HepG2 (cell line): Measurements from ENCODE around the gene SEC63. TPM values are rescaled to one million over a fixed set of nuclear protein-coding genes. Genes with fewer than 3 reads are reported as not detected.
A peak's percentile ranks its signal among the peaks of the same experiment; 100 is the strongest.

Source experiments
- ATAC-seq: fragments of 200-7000 bp; cut with Tn5 transposase; 3 replicates; pipeline ENCODE4 v1.9.1; 2020; ENCODE audit warnings: mild to moderate bottlenecking, moderate library complexity
- BruUV-seq: library from RNA; stranded (reverse); fragments of 400-500 nt; replicated peaks from 2 replicates; lab custom pipeline; 2021; lab: Mats Ljungman, UMichigan
- CTCF ChIA-PET: fragments of 300-600 bp; formaldehyde crosslinking; extraction: SDS; loops from one replicate; lab custom pipeline; 2021; ENCODE audit warnings: low total read pairs, inconsistent platforms, low intra/inter-chr PET ratio; lab: Yijun Ruan, JAX
- POLR2A ChIA-PET: fragments of 350-600 bp; sonication (Branson Sonifier 250); formaldehyde crosslinking; loops from one replicate; lab custom pipeline; 2020; ENCODE audit warnings: antibody characterized with exemption, inconsistent platforms; lab: Yijun Ruan, JAX
- DNase-seq: peaks from one replicate; pipeline ENCODE4 v3.0.0-alpha.2; 2015; ENCODE audit warnings: low spot score
- FAIRE-seq: peaks from 3 replicates; lab custom pipeline; 2011; peaks lifted over from hg19 to GRCh38; lab: Jason Lieb, UNC
- H2AFZ ChIP-seq: one replicate; pipeline ENCODE4 v1.6.1; 2011; ENCODE audit warnings: low read length, inconsistent platforms
- H3K27ac ChIP-seq: fragments of 300-600 bp; 3 replicates; pipeline ENCODE4 v1.8.0; 2011; ENCODE audit warnings: mixed run types, mild to moderate bottlenecking, mixed read lengths, low read length, inconsistent platforms; ENCODE audit not compliant: insufficient read depth; ENCODE audit errors: extremely low read length
- H3K27me3 ChIP-seq, 2 experiments: fragments of 200-600 bp in 1 of 2; 2 replicates in 1 of 2; 3 replicates in 1 of 2; pipeline versions ENCODE4 v1.6.0 to v1.8.0; 2011; ENCODE audit warnings: low read length in 2 of 2, mild to moderate bottlenecking in 2 of 2, moderate library complexity in 2 of 2, inconsistent platforms in 1 of 2; ENCODE audit not compliant: insufficient read depth in 2 of 2, control insufficient read depth in 1 of 2
- H3K36me3 ChIP-seq, 2 experiments: fragments of 200-600 bp in 1 of 2; replicated peaks in 1 of 2; 2 replicates in 1 of 2; 3 replicates in 1 of 2; pipeline versions ENCODE4 v1.5.1 to v1.8.0; 2011; ENCODE audit warnings: low read length in 2 of 2, inconsistent platforms in 1 of 2; ENCODE audit not compliant: insufficient read depth in 2 of 2, control insufficient read depth in 1 of 2
- H3K4me1 ChIP-seq: 2 replicates; pipeline ENCODE4 v1.5.1; 2012; ENCODE audit warnings: low read length, inconsistent platforms; ENCODE audit not compliant: insufficient read depth
- H3K4me2 ChIP-seq: 2 replicates; pipeline ENCODE4 v1.6.0; 2011; ENCODE audit warnings: low read depth, low read length, inconsistent platforms
- H3K4me3 ChIP-seq, 3 experiments: fragments of 200-600 bp in 1 of 3; sonication (generic), shearing (Covaris generic) in 1 of 3; replicated peaks in 1 of 3; 2 replicates each; pipeline ENCODE4 v1.5.1; 2011 to 2016; ENCODE audit warnings: low read length in 3 of 3, inconsistent platforms in 2 of 3, low read depth in 2 of 3, mild to moderate bottlenecking in 2 of 3, control low read depth in 1 of 3, mixed read lengths in 1 of 3; ENCODE audit not compliant: insufficient read depth in 1 of 3
- H3K79me2 ChIP-seq: one replicate; pipeline ENCODE4 v1.6.1; 2011; ENCODE audit warnings: low read length, inconsistent platforms; ENCODE audit not compliant: insufficient read depth
- H3K9ac ChIP-seq: 2 replicates; pipeline ENCODE4 v1.6.0; 2011; ENCODE audit warnings: mild to moderate bottlenecking, low read depth, low read length, inconsistent platforms; ENCODE audit not compliant: insufficient read depth
- H3K9me3 ChIP-seq: 2 replicates; pipeline ENCODE4 v1.5.1; 2012; ENCODE audit warnings: mild to moderate bottlenecking, low read length
- H4K20me1 ChIP-seq: 2 replicates; pipeline ENCODE4 v1.6.0; 2011; ENCODE audit warnings: inconsistent platforms, mild to moderate bottlenecking, low read length, moderate library complexity; ENCODE audit not compliant: insufficient read depth
- CBX2 ChIP-seq, 2 experiments: fragments of 200-600 bp in 1 of 2; sonication (generic); formaldehyde crosslinking in 1 of 2; IDR thresholded peaks; 2 replicates each; pipeline versions ENCODE4 v1.7.0 to v1.8.1; 2018 to 2022; ENCODE audit warnings: low read depth in 2 of 2, low read length in 1 of 2, mild to moderate bottlenecking in 1 of 2, missing genetic modification reagents in 1 of 2
- JUND ChIP-seq: sonication (generic); formaldehyde crosslinking; IDR thresholded peaks from 2 replicates; pipeline ENCODE4 v1.8.0; 2022; ENCODE audit warnings: mild to moderate bottlenecking, missing genetic modification reagents
- KDM6A ChIP-seq: IDR thresholded peaks from 2 replicates; pipeline ENCODE4 v1.6.1; 2016; ENCODE audit warnings: low read depth
- RNF2 ChIP-seq: fragments of 450-650 bp; conservative IDR thresholded peaks from 2 replicates; pipeline ENCODE4 v1.6.1; 2016; ENCODE audit warnings: low read depth
- ZNF101 ChIP-seq: sonication (generic); formaldehyde crosslinking; IDR thresholded peaks from 2 replicates; pipeline ENCODE4 v1.4.0; 2020; ENCODE audit warnings: mild to moderate bottlenecking, low read depth, missing genetic modification reagents, borderline replicate concordance
- ZNF274 ChIP-seq: sonication (generic); formaldehyde crosslinking; IDR thresholded peaks from 2 replicates; pipeline ENCODE4 v1.5.1; 2020; ENCODE audit warnings: mild to moderate bottlenecking, missing genetic modification reagents
- WGBS: methylation state at CpG from one replicate; pipeline ENCODE4 v1.1.6; 2017; ENCODE audit warnings: low lambda C conversion rate; 5-methylcytosine and 5-hydroxymethylcytosine counted together
- in situ Hi-C: cut with HindIII; loops from 2 replicates; pipeline ENCODE4 v1.10.0; 2017; ENCODE audit warnings: low pct_unique_long_range_greater_than_20kb; ENCODE audit not compliant: extremely low pct_ligation_motif_present
- intact Hi-C: fragments of 100-400 bp; cut with micrococcal nuclease; formaldehyde crosslinking; loops from one replicate; pipeline ENCODE4 v1.10.0; 2022; ENCODE audit not compliant: unreplicated experiment
- polyA plus RNA-seq, 8 experiments: library from polyadenylated mRNA; depleted of rRNA in 3 of 8; stranded (reverse) in 7 of 8; unstranded in 1 of 8; fragments of >200 nt; fragmentation: Illumina TruSeq in 4 of 8; extraction: Trizol in 4 of 8; gene quantifications; 2 replicates each; pipeline versions ENCODE4 v1.2.1 to v1.2.3, GENCODE V29; 2011 to 2016; ENCODE audit warnings: low read depth in 4 of 8, missing spikeins in 1 of 8, mixed read lengths in 1 of 8; ENCODE audit not compliant: insufficient read depth in 1 of 8
- total RNA-seq, 5 experiments: library from RNA; depleted of rRNA; stranded (reverse); fragments of >200 nt; fragmentation: Illumina TruSeq; extraction: Trizol; gene quantifications; 2 replicates each; pipeline ENCODE4 v1.2.3, GENCODE V29; 2016; ENCODE audit warnings: low read depth in 1 of 5
- TF ChIP-seq, protein P1 (sequence below): sonication (generic); formaldehyde crosslinking; IDR thresholded peaks from 2 replicates; pipeline ENCODE4 v1.5.1; 2020; ENCODE audit warnings: missing genetic modification reagents, mild to moderate bottlenecking, borderline replicate concordance
- TF ChIP-seq, protein P2 (sequence below): IDR thresholded peaks from 2 replicates; pipeline ENCODE4 v1.6.1; 2016; ENCODE audit warnings: low read depth

SEC63 gene
- total and polyA plus RNA-seq, 2 of the 13 experiments (the other 11 are each of a cell fraction or from before 2014, with no cell fraction given), result 20.2 to 45.9 TPM

DNA sequence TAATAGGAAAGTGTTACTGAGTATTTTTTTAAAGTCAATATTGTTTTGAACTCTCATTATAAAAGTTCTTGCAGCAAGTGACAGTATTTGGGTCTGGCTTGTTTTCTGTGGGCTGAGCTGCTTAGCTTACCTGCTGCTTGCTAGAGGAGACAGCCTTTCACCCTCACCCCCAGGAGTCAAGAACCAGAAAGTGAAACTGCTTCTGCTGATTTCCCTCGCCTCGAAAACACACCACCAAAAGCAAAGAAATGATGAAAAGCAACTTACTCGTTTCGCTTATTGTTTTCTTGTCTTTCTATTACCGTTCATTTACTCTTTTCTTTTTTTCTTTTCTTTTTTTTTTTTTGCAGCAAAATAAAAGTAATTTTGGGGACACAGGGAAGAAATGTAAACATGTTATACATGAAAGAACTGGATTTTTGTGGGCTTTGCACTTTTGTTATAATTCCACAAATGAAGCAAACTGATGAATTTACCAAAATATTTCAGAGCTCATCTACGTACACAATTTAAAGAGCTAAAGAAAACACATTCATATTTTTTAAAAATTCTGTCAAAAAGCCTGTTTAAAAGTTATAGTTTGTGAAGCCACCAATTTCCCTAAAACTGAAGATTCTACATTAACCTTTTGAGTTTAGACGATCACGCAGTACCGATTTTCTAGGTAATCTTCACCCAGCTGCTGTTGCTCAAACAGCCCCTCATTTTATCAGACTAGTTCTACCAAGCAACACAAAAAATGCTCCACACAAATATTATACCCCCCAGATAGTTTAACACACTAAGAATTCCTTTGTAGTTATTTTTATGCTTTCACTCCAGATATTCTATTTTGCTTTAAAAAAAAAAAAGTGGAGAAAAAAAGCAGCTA, 135.6 kb downstream of the SEC63 start:
- CTCF ChIA-PET, result no interaction called here
- Histone ChIP-seq H3K79me2 (no peaks in the 10 kb centered on the region), H3K36me3 (no peaks in the 10 kb centered on the region), H3K4me1 (peaks cover 58% of the 10 kb centered on the region), H3K27ac (no peak overlapping the region), H2AFZ (no peak overlapping the region), H4K20me1 (no peaks in the 10 kb centered on the region), H3K4me2 (peak overlapping the region; percentile 24; the same call in 1 of the 2 replicates), H3K4me3 (peak overlapping the region in 1 of 3 experiments; percentile 28; a peak in 2 of 6 replicates)
- in situ Hi-C loops, result no loop called here
- DNase-seq (no peak), ATAC-seq (no peak)
- TF ChIP-seq KDM6A (CRISPR knock-in tag), result no peak
- no peak for TF ChIP-seq ZNF274 (CRISPR knock-in tag)
- peak; percentile 97 for TF ChIP-seq CBX2 (IDR thresholded peaks at IDR 0.05; ENCODE audit: low read depth, low read length)
- TF ChIP-seq CBX2 (CRISPR knock-in tag; IDR thresholded peaks at IDR 0.05; ENCODE audit: low read depth), result peak; percentile 20; the same call in 1 of the 2 replicates
- TF ChIP-seq RNF2, result peak; percentile 63; the same call in 1 of the 2 replicates
- TF ChIP-seq JUND, result no peak
- TF ChIP-seq ZNF101 (CRISPR knock-in tag), result no peak
- TF ChIP-seq, all 625 proteins: peak for 2
- H3K9ac ChIP-seq, result no peak overlapping the region
- H3K9me3 ChIP-seq, result no peaks in the 10 kb centered on the region
- H3K27me3 ChIP-seq, result peaks cover 3 to 55% of the 10 kb centered on the region in 2 experiments
- POLR2A ChIA-PET, result interaction anchor here (1.4 kb wide), 1 partner anchor 26 kb away, joined by 4 read pairs; no protein-coding TSS in a partner anchor
- no peak for FAIRE-seq
- WGBS, result 5% methylated on average over 9 of the region's 9 CpGs
- intact Hi-C loops, result no loop called here
- no TSS peak for BruUV-seq

DNA sequence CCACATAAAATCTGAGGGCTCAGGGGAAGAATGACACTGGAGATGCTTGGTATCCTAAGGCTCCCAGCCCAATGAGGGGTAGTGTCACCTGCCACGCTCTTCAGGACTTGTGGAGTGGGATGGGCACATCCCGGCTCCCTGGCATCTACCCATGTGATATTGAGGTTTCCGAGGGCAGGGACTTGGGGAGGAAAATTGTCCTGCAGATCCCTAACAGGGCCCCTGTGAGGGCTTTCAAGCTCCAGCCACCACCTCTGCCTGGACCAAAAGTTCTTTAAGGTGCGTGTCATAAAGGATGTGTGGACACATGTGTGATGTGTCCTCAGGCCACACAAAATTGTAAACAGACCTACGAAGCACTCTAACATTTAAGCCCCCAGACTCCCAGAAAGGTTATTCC, 136.4 kb downstream of the SEC63 start:
- CTCF ChIA-PET, result no interaction called here
- peaks cover 3 to 55% of the 10 kb centered on the region in 2 experiments for H3K27me3 ChIP-seq
- 28% methylated on average over 4 of the region's 5 CpGs for WGBS
- H3K9me3 ChIP-seq, result no peaks in the 10 kb centered on the region
- no peak overlapping the region for H3K4me2 ChIP-seq
- no peak overlapping the region for H3K9ac ChIP-seq
- H3K4me1 ChIP-seq, result peaks cover 67% of the 10 kb centered on the region
- no peaks in the 10 kb centered on the region for H3K79me2 ChIP-seq
- in situ Hi-C loops, result no loop called here
- no peak for DNase-seq
- TF ChIP-seq, protein P1, sequence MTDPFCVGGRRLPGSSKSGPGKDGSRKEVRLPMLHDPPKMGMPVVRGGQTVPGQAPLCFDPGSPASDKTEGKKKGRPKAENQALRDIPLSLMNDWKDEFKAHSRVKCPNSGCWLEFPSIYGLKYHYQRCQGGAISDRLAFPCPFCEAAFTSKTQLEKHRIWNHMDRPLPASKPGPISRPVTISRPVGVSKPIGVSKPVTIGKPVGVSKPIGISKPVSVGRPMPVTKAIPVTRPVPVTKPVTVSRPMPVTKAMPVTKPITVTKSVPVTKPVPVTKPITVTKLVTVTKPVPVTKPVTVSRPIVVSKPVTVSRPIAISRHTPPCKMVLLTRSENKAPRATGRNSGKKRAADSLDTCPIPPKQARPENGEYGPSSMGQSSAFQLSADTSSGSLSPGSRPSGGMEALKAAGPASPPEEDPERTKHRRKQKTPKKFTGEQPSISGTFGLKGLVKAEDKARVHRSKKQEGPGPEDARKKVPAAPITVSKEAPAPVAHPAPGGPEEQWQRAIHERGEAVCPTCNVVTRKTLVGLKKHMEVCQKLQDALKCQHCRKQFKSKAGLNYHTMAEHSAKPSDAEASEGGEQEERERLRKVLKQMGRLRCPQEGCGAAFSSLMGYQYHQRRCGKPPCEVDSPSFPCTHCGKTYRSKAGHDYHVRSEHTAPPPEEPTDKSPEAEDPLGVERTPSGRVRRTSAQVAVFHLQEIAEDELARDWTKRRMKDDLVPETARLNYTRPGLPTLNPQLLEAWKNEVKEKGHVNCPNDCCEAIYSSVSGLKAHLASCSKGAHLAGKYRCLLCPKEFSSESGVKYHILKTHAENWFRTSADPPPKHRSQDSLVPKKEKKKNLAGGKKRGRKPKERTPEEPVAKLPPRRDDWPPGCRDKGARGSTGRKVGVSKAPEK, result no peak
- TF ChIP-seq, protein P2, sequence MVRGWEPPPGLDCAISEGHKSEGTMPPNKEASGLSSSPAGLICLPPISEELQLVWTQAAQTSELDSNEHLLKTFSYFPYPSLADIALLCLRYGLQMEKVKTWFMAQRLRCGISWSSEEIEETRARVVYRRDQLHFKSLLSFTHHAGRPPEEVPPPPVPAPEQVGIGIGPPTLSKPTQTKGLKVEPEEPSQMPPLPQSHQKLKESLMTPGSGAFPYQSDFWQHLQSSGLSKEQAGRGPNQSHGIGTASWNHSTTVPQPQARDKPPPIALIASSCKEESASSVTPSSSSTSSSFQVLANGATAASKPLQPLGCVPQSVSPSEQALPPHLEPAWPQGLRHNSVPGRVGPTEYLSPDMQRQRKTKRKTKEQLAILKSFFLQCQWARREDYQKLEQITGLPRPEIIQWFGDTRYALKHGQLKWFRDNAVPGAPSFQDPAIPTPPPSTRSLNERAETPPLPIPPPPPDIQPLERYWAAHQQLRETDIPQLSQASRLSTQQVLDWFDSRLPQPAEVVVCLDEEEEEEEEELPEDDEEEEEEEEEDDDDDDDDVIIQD (CRISPR knock-in tag), result no peak
- TF ChIP-seq, all 625 proteins: peak for 0
- intact Hi-C loops, result no loop called here
- H2AFZ ChIP-seq, result no peak overlapping the region
- H3K27ac ChIP-seq, result no peak overlapping the region
- H3K36me3 ChIP-seq, result no peaks in the 10 kb centered on the region
- no peaks in the 10 kb centered on the region for H4K20me1 ChIP-seq
- no peak for ATAC-seq
- POLR2A ChIA-PET, result no interaction called here
- BruUV-seq, result no TSS peak
- H3K4me3 ChIP-seq, result no peak overlapping the region
- FAIRE-seq, result no peak
